UCSD-AML1 (cell line): ENCODE results near the gene INIP.
"Not testable (repeated sequence)": the region's sequence is repeated elsewhere in the genome, so short reads cannot be mapped to it uniquely, and the experiment has no call there.

Source experiments
- DNase-seq: peaks from one replicate; lab custom pipeline; 2025; ENCODE audit not compliant: unreplicated experiment; lab: John Stamatoyannopoulos, UW

Gene INIP

DNA sequence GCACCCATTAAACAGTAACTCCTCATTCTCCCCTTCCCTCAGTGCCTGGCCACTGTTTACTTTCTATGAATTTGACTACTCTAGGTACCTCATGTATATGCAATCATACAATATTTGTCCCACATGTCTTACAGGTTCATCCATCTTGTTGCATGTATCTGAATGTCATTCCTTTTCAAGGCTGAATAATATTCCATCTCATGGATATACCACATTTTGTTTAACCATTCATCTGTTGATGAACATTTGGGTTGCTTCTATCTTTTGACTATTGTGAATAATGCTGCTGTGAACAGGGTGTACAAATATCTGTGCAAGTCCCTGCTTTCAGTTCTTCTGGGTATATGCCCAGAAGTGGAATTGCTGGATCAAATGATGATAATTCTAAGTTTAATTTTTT, 40.9 kb downstream of the INIP start:
- DNase-seq = no peak

- DNase-seq = not testable (repeated sequence)
Observed at GRCh38 chr9:112673221-112673620, 44.7 kb downstream of the INIP start.

- no peak for DNase-seq
Observed at GRCh38 chr9:112670991-112671625, 46.8 kb downstream of the INIP start.

GRCh38 chr9:112669326-112669725, 48.6 kb downstream of the INIP start:
- DNase-seq = no peak

DNA sequence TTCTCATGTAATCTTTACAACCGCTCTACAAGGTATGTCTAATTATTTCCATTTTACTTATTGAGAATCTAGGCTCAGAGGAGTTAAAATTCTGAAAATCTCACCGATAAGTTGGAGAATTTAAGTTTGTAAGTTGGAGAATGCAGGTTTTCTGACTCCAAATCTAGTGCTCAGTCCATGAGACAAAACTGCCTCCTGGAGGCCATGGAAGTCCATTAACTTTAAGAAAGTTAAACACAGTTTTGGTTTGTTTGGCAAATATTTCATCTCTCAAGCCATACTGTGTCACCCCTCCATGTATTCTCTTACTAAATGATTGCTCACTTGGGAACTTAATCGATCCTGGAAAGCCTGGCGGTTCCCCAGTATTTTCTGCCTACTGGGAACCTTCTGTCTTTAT, 52.6 kb downstream of the INIP start:
- no peak for DNase-seq

- no peak for DNase-seq
Observed at GRCh38 chr9:112664531-112664930, 53.4 kb downstream of the INIP start.

GRCh38 chr9:112663681-112664080, 54.2 kb downstream of the INIP start:
- no peak for DNase-seq

DNA sequence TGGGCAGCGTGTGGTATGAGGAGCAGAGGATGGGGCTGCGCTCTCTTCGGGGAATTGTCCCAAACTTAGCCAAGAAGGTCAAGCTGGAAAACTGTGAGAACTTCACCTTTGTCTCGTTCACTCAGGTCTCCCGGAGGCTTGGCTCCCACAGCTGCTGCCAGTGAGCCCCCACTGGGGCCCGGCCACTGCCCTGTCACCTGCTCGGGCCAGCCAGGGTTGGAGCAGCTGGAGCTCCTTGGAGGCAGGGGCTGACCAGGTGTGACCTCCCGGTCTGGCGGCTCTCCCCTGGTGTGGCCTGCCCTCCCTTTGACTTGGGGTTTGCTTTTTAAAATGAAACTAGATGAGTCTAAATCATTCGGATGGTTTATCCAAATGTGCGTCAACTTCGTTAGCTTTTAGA, 58.0 kb downstream of the INIP start:
- no peak for DNase-seq

DNA sequence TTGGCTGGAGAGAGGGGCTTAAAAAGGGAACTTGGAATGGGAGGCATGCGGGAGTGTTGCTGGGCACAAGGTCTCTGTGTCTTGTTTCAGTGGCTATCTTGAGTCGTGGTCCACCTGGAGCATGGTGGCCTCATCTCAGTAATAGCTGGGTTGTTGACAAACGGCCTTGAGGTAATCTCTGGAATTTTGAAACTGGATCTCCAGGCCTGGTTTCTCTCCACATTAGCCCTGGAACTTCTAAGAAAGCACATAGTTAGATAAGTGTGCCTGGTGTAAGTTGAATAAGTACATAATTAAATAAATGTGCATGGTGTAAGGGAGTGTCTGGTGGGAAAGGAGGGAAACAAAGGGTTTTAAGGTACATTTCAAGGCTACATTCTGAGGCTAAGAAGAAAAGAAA, 62.2 kb downstream of the INIP start:
- no peak for DNase-seq

DNA sequence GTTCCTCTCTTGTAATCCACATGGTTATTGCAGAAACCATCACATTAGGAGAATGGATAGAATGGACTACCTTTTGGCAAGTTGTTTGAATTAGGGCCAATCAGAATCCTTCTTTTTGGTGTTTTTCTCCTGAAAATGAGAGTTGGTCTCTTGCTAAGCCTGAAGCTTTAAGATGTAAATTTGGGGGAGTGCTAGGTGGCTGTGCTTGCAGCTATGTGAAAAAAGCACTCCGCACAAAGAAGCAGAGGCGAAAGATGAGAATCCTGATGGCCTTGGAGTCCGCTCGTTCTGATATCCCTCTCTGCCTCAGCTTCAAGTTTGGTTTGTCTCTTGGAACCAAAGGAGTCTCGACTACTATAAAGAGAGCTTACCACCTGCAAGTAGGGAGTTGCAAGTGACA, 63.6 kb downstream of the INIP start:
- no peak for DNase-seq

DNA sequence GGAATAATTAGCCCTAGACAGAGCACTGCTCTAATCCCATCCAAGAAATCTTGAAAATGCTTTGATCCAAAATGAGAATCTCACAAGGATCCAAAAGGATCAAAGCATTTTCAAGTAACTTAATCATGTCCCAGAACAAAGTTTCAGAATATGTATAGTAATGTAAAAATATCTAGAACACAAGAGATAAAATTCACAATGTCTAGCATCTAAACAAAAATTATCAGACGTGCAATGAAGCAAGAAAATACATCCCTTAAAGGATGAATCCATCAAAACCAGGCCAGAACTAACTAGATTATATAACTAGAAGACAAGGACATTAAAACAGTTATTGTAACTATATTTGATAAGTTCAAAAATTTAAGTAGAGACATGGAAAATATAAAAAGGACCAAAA, 69.3 kb downstream of the INIP start:
- no peak for DNase-seq

DNA sequence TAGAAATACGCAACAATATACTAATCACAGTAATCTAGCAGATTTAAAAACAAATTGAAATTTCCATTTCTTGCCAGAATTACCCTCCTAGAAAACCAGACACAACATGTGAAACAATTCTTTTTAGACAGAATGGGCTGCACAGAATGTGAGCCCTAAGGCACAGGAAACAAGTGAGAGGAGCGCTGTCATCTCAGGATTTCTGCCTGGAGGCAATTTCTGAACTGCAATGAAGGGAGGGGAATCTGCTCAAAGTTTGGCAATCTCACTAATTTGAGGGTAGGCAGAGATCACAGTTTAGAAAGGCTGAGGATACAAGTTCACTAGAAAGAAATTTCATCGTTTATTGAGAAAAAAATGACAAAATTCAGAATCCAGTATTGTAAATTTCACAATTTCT, 70.3 kb downstream of the INIP start:
- DNase-seq = no peak

DNA sequence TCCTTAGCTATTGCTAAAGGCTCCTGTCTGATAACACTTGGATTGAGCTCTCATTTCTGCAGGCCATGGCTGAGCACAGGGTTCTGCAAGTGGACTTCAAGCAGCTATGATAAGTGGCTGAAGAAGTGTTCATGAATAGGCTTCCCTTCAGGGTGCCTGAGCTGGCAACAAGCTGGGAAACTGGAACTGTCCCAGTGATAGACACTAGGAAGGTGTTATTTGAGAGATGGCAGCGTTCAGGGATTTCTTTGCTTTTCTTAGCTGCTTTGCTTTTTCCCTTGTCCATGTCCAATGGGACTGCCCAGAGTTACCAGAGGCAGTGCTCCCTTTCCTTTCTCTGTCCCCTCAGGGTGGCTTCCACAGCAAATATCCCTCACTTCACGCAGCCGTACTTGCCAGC, 75.8 kb downstream of the INIP start:
- no peak for DNase-seq

GRCh38 chr9:112640311-112640710, 77.6 kb downstream of the INIP start:
- no peak for DNase-seq
